GM21529 (cell line): ENCODE data around the gene TMEM191B.
"Not testable (repeated sequence)": the region's sequence is repeated elsewhere in the genome, so short reads cannot be mapped to it uniquely, and the experiment has no call there.

ENCODE experiments used
- ATAC-seq: cut with Tn5 transposase; IDR thresholded peaks from one replicate; pipeline ENCODE4 v1.9.1; 2021; ENCODE audit not compliant: unreplicated experiment

Gene TMEM191B

GRCh38 chr22:18527752-18528596 is at the start of gene TMEM191B:
TSS of gene TMEM191B (plus strand) at chr22:18527802. CDS start at chr22:18527981, 179 bp downstream.
- ATAC-seq: peak; percentile 18

- not testable (repeated sequence) for ATAC-seq
Observed at GRCh38 chr22:18496227-18496626, 31.4 kb upstream of the TMEM191B start.

- ATAC-seq: not testable (repeated sequence)
Observed at GRCh38 chr22:18511327-18511726, 16.3 kb upstream of the TMEM191B start.

GRCh38 chr22:18512378-18512777 is 15.2 kb upstream of the TMEM191B start:
- not testable (repeated sequence) for ATAC-seq

- not testable (repeated sequence) for ATAC-seq
Observed at GRCh38 chr22:18513454-18513853, 14.1 kb upstream of the TMEM191B start.

GRCh38 chr22:18518061-18518460 is 9.5 kb upstream of the TMEM191B start, which contains the start of gene GGTLC3:
TSS of gene GGTLC3 (minus strand) at chr22:18518161. CDS start at chr22:18517897, 264 bp downstream.
- ATAC-seq: not testable (repeated sequence)

- not testable (repeated sequence) for ATAC-seq
Observed at GRCh38 chr22:18522762-18523161, 4.8 kb upstream of the TMEM191B start.

- ATAC-seq: not testable (repeated sequence)
Observed at GRCh38 chr22:18523328-18523727, 4.3 kb upstream of the TMEM191B start.

GRCh38 chr22:18528597-18529415 is 1.2 kb downstream of the TMEM191B start:
- ATAC-seq: peak; percentile 66

- ATAC-seq: peak; percentile 26
Observed at GRCh38 chr22:18529416-18530145, 2.0 kb downstream of the TMEM191B start.

GRCh38 chr22:18533633-18534032 is 6.0 kb downstream of the TMEM191B start:
- ATAC-seq: not testable (repeated sequence)

- ATAC-seq: not testable (repeated sequence)
Observed at GRCh38 chr22:18534315-18534714, 6.7 kb downstream of the TMEM191B start.

GRCh38 chr22:18539994-18540393 is 12.4 kb downstream of the TMEM191B start:
- not testable (repeated sequence) for ATAC-seq

GRCh38 chr22:18543400-18543799 is 15.8 kb downstream of the TMEM191B start:
- ATAC-seq: not testable (repeated sequence)

GRCh38 chr22:18544615-18545014 is 17.0 kb downstream of the TMEM191B start:
- ATAC-seq: not testable (repeated sequence)

- ATAC-seq: not testable (repeated sequence)
Observed at GRCh38 chr22:18549458-18550179, 22.0 kb downstream of the TMEM191B start.

- not testable (repeated sequence) for ATAC-seq
Observed at GRCh38 chr22:18551046-18551445, 23.4 kb downstream of the TMEM191B start.

- ATAC-seq: not testable (repeated sequence)
Observed at GRCh38 chr22:18552839-18553597, 25.4 kb downstream of the TMEM191B start.
